Endothelial cell of umbilical vein (primary cell): ENCODE measurements around the gene SYNGR1.

Experiments
- CTCF ChIP-seq, 2 donors: IDR thresholded peaks; 1 replicate in 1 of 2; 2 replicates in 1 of 2; pipeline ENCODE4 v1.5.1; 2011; ENCODE audit warnings: low read length in 2 of 2, mild to moderate bottlenecking in 2 of 2, moderate library complexity in 2 of 2, control low read depth in 1 of 2, inconsistent platforms in 1 of 2, low read depth in 1 of 2; ENCODE audit not compliant: insufficient read depth in 1 of 2; ENCODE audit errors: extremely low read depth in 1 of 2
- EZH2 ChIP-seq: IDR thresholded peaks from 2 replicates; pipeline ENCODE4 v1.6.1; 2012; ENCODE audit warnings: borderline replicate concordance, low read depth, mild to moderate bottlenecking, moderate library complexity, low read length, inconsistent platforms; ENCODE audit not compliant: severe bottlenecking
- JUN ChIP-seq: IDR thresholded peaks from 2 replicates; pipeline ENCODE4 v1.6.1; 2011; ENCODE audit warnings: borderline replicate concordance, low read depth; ENCODE audit not compliant: insufficient read length, insufficient read depth
- POLR2A ChIP-seq: IDR thresholded peaks from 2 replicates; pipeline ENCODE4 v1.6.1; 2012; ENCODE audit warnings: low read depth, mild to moderate bottlenecking, control low read depth, low read length
- POLR2AphosphoS5 ChIP-seq: IDR thresholded peaks from 2 replicates; pipeline ENCODE4 v1.6.1; 2012; ENCODE audit warnings: low read depth, mild to moderate bottlenecking, control low read depth, low read length, moderate library complexity; ENCODE audit not compliant: insufficient read depth
- TF ChIP-seq, protein P1 (sequence below): IDR thresholded peaks from 2 replicates; pipeline ENCODE4 v1.6.1; 2011; ENCODE audit not compliant: insufficient read depth, insufficient read length

- TF ChIP-seq POLR2A (no peak), EZH2 (no peak), CTCF (IDR thresholded peaks at IDR 0.05; ENCODE audit: extremely low read depth in 1 of 2, insufficient read depth in 1 of 2, low read depth in 1 of 2, low read length in 2 of 2) (no peak), POLR2AphosphoS5 (no peak), JUN (no peak)
- TF ChIP-seq, protein P1, sequence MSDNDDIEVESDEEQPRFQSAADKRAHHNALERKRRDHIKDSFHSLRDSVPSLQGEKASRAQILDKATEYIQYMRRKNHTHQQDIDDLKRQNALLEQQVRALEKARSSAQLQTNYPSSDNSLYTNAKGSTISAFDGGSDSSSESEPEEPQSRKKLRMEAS: no peak
Observed at GRCh38 chr22:39408807-39409206, 59.0 kb downstream of the SYNGR1 start.
